Progenitor cell of endocrine pancreas (in vitro differentiated cells): ENCODE data around the gene NCKIPSD. TPM values are rescaled to one million over a fixed set of nuclear protein-coding genes. Genes with fewer than 3 reads are reported as not detected.
A peak's percentile ranks its signal among the peaks of the same experiment; 100 is the strongest.

ENCODE experiments used
- DNase-seq: peaks from one replicate; pipeline ENCODE4 v3.0.0; 2021; ENCODE audit warnings: low spot score; ENCODE audit not compliant: unreplicated experiment
- H3K27ac Mint-ChIP-seq: 2 replicates; pipeline ENCODE4 v1.8.0; 2021; ENCODE audit warnings: mild to moderate bottlenecking, moderate library complexity, mixed read lengths
- H3K27me3 Mint-ChIP-seq: 2 replicates; pipeline ENCODE4 v1.8.0; 2021; ENCODE audit warnings: mixed read lengths
- H3K36me3 Mint-ChIP-seq: 2 replicates; pipeline ENCODE4 v1.8.0; 2022; ENCODE audit warnings: mixed read lengths; ENCODE audit not compliant: insufficient read depth
- H3K4me1 Mint-ChIP-seq: 2 replicates; pipeline ENCODE4 v1.8.0; 2021; ENCODE audit warnings: low read depth, mixed read lengths
- H3K4me3 Mint-ChIP-seq: 2 replicates; pipeline ENCODE4 v1.8.0; 2021; ENCODE audit warnings: low read depth, mild to moderate bottlenecking, moderate library complexity, mixed read lengths
- H3K9me3 Mint-ChIP-seq: 2 replicates; pipeline ENCODE4 v1.8.0; 2021; ENCODE audit warnings: low read depth, mixed read lengths
- total RNA-seq: library from RNA; stranded (reverse); gene quantifications from 2 replicates; pipeline ENCODE4 v1.2.1, GENCODE V29; 2021
- TF ChIP-seq, protein P1 (sequence below): fragments of 200-600 bp; sonication (generic); IDR thresholded peaks from one replicate; pipeline ENCODE4 v1.5.0; 2021; ENCODE audit warnings: antibody characterized with exemption, mild to moderate bottlenecking; ENCODE audit not compliant: unreplicated experiment

The NCKIPSD gene
- total RNA-seq, 1 donor from 2014 or later: 32.0 TPM

DNA sequence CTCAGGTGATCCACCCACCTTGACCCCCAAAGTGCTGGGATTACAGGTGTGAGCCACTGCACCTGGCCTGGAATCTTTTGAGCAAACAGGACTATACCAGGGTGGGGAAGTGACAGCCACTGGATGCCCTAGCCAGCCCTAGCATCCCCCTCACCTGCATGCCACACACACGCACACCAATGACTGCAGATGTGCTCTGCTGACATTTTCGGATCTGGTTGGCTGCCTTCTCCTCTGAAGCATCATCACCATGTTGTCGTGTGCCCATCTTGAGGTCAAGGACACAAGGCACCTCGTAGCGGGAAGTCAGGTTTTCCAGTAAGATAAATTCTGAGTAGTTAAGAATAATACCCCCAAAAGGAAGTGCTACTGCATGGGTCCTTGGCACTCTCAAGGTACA lies 3.7 kb upstream of the NCKIPSD start:
- no peaks in the 10 kb centered on the region for H3K9me3 Mint-ChIP-seq
- H3K36me3 Mint-ChIP-seq: peaks cover 32% of the 10 kb centered on the region
- peaks cover 13% of the 10 kb centered on the region for H3K4me1 Mint-ChIP-seq
- TF ChIP-seq, protein P1, sequence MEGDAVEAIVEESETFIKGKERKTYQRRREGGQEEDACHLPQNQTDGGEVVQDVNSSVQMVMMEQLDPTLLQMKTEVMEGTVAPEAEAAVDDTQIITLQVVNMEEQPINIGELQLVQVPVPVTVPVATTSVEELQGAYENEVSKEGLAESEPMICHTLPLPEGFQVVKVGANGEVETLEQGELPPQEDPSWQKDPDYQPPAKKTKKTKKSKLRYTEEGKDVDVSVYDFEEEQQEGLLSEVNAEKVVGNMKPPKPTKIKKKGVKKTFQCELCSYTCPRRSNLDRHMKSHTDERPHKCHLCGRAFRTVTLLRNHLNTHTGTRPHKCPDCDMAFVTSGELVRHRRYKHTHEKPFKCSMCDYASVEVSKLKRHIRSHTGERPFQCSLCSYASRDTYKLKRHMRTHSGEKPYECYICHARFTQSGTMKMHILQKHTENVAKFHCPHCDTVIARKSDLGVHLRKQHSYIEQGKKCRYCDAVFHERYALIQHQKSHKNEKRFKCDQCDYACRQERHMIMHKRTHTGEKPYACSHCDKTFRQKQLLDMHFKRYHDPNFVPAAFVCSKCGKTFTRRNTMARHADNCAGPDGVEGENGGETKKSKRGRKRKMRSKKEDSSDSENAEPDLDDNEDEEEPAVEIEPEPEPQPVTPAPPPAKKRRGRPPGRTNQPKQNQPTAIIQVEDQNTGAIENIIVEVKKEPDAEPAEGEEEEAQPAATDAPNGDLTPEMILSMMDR: no peak
- no peaks in the 10 kb centered on the region for H3K27me3 Mint-ChIP-seq
- H3K27ac Mint-ChIP-seq: no peak overlapping the region
- no peak for DNase-seq
- H3K4me3 Mint-ChIP-seq: no peak overlapping the region

DNA sequence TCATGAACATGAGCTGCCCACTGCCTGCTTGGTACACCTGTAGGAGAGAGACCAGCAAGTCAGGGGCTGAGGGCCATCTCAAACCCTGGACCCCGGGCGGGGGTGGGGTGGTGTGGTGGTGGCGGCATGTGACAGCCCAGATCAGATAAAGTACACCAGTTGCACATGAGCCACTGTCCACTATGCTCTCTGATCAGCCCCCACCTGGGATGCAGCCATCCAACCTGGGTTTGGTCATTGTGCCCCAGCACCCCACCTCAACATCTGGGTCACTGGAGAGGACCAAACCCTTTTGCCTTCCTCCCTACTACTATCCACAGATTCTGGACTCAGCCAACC lies 3.0 kb upstream of the NCKIPSD start:
- Mint-ChIP-seq H3K36me3 (peaks cover 32% of the 10 kb centered on the region), H3K27me3 (no peaks in the 10 kb centered on the region), H3K9me3 (no peaks in the 10 kb centered on the region), H3K4me3 (no peak overlapping the region), H3K4me1 (peaks cover 18% of the 10 kb centered on the region), H3K27ac (peak overlapping the region; percentile 52)
- TF ChIP-seq, protein P1: no peak
- no peak for DNase-seq

DNA sequence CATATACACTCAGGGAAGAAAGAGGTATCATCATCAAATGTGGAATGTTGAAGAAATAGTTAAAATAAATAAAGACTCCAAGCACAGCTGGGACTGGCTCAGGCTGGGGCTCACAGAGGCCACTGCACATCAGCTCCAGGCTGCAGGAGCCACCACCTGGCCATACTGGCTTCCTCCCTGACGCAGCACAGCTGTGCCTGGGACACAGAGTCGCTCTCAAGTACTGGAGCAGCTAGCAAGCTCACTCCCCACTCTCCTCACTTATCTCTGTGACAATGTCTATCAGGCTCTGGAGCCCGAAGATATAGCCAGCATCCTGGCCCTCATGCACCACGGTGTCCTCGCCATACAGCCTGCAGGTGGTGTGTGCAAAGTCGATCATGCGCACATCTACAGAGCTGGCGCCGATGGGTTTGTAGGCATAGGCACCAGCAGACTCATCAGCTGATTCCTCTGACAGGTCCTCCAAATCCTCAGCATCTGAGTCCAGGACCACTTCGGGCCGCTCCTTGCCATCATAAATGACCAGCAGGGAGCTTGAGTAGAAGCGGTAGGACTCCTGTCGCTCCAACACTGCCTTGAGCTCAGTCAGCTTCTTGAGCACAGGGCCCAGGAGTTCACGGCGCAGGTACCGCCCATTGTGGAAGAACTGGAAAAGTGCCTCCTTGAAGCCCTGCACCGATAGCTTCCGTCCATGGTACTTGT lies 2.5 kb upstream of the NCKIPSD start:
- no peak for DNase-seq
- Mint-ChIP-seq H3K36me3 (peaks cover 30% of the 10 kb centered on the region), H3K9me3 (no peaks in the 10 kb centered on the region), H3K27ac (peak overlapping the region; percentile 52), H3K27me3 (no peaks in the 10 kb centered on the region), H3K4me3 (no peak overlapping the region), H3K4me1 (peaks cover 20% of the 10 kb centered on the region)
- TF ChIP-seq, protein P1: no peak

DNA sequence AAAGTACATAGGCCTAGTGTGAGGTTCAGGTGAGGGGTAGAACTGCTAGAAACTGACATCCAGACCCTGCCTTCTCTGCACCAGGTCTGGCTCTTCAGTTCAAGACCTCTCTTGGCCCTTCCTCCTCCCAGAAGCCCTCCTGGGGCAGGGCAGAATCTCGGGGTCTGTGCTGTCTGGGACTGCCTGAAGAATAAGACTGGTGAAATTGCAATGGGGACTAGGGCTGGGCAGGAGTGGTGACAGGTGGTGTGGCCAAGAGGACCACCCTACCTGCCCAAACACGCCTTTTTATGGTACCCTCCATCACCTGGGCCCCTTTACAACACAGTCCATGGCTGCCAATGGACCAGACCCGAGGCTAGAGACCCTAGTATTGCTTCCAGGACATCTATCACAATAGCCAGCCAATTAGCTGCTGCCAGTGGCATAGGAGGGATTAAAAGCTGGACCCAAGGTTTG lies 1.5 kb upstream of the NCKIPSD start:
- Mint-ChIP-seq H3K27ac (peak overlapping the region; percentile 59), H3K4me1 (peaks cover 20% of the 10 kb centered on the region), H3K9me3 (no peaks in the 10 kb centered on the region), H3K36me3 (peaks cover 24% of the 10 kb centered on the region), H3K4me3 (no peak overlapping the region), H3K27me3 (no peaks in the 10 kb centered on the region)
- TF ChIP-seq, protein P1: no peak
- no peak for DNase-seq

DNA sequence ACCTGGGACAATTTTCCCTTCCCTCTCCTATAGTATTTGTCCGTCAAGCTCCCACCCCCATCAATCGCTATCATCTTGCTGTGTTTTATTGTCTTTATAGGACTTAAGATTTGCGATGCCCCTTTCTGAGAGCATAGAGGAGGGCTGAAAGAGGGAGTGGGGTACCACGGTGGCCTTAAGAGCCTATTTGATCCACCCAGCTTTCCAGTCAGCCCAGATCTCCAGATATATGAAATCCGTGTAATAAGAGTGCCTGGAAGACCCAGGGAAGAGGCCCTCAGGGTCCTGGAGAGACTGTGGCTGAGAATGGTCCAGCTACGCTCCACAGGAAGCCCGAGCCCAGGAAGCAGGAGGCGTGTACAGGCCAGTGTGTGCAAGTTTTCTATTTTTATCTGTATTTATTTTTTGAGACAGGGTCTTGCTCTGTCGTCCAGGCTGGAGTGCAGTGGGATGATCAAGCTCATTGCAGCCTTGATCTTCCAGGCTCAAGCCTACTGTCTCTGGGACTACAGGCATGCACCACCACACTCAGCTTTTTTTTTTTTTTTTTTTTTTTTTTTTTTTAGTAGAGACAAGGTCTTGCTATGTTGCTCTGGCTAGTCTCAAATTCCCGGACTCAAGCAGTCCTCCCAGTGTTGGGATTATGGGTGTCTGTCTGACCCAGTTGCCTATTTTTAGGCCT lies 964 bp upstream of the NCKIPSD start:
- H3K4me3 Mint-ChIP-seq: peak overlapping the region; percentile 83
- TF ChIP-seq, protein P1: no peak
- peaks cover 21% of the 10 kb centered on the region for H3K36me3 Mint-ChIP-seq
- H3K27me3 Mint-ChIP-seq: no peaks in the 10 kb centered on the region
- no peaks in the 10 kb centered on the region for H3K9me3 Mint-ChIP-seq
- peaks cover 20% of the 10 kb centered on the region for H3K4me1 Mint-ChIP-seq
- DNase-seq: no peak
- H3K27ac Mint-ChIP-seq: peak overlapping the region; percentile 88
